Neural cell (in vitro differentiated cells): Measurements from ENCODE around the gene ALDH1L1. TPM values are rescaled to one million over a fixed set of nuclear protein-coding genes. Genes with fewer than 3 reads are reported as not detected.
A peak's percentile ranks its signal among the peaks of the same experiment; 100 is the strongest.

Experiments
- H2AFZ ChIP-seq: fragments of 200-600, 300-800 bp; sonication (generic), shearing (Covaris generic); 2 replicates; pipeline ENCODE4 v1.6.0; 2014; ENCODE audit warnings: low read depth, mild to moderate bottlenecking, antibody characterized with exemption, low read length, moderate library complexity
- H3F3A ChIP-seq: fragments of 200-600 bp; shearing (Covaris generic); 2 replicates; pipeline ENCODE4 v1.6.1; 2016; ENCODE audit warnings: mild to moderate bottlenecking, moderate library complexity, mixed read lengths, antibody characterized with exemption, low read length; ENCODE audit not compliant: insufficient read depth, poor library complexity, severe bottlenecking
- H3K27ac ChIP-seq: fragments of 200-600, 300-800 bp; sonication (generic), shearing (Covaris generic); 2 replicates; pipeline ENCODE4 v1.5.1; 2014; ENCODE audit warnings: mild to moderate bottlenecking, low read length, moderate library complexity
- H3K27me3 ChIP-seq: fragments of 300-800, 200-600 bp; sonication (generic), shearing (Covaris generic); 2 replicates; pipeline ENCODE4 v1.6.0; 2014; ENCODE audit warnings: mild to moderate bottlenecking, low read depth, low read length, moderate library complexity; ENCODE audit not compliant: insufficient read depth
- H3K36me3 ChIP-seq: fragments of 300-800, 200-600 bp; sonication (generic), shearing (Covaris generic); 2 replicates; pipeline ENCODE4 v1.5.1; 2014; ENCODE audit warnings: mild to moderate bottlenecking, antibody characterized with exemption, low read length, moderate library complexity; ENCODE audit not compliant: insufficient read depth
- H3K4me2 ChIP-seq: fragments of 300-800, 200-600 bp; sonication (generic), shearing (Covaris generic); 2 replicates; pipeline ENCODE4 v1.6.0; 2014; ENCODE audit warnings: mild to moderate bottlenecking, low read length
- H3K4me3 ChIP-seq: fragments of 300-800, 200-600 bp; sonication (generic), shearing (Covaris generic); 2 replicates; pipeline ENCODE4 v1.5.1; 2014; ENCODE audit warnings: mild to moderate bottlenecking, low read length, moderate library complexity
- H3K79me2 ChIP-seq: fragments of 200-600 bp; shearing (Covaris generic); replicated peaks from 2 replicates; pipeline ENCODE4 v1.6.0; 2014; ENCODE audit warnings: mild to moderate bottlenecking, low read length, moderate library complexity; ENCODE audit not compliant: insufficient read depth
- H3K9ac ChIP-seq: fragments of 300-800, 200-600 bp; sonication (generic), shearing (Covaris generic); 2 replicates; pipeline ENCODE4 v1.6.1; 2016; ENCODE audit warnings: mild to moderate bottlenecking, low read length, mixed read lengths
- H3K9me2 ChIP-seq: fragments of 200-600 bp; shearing (Covaris generic); 2 replicates; pipeline ENCODE4 v1.6.1; 2016; ENCODE audit warnings: mild to moderate bottlenecking, low read length, mixed read lengths; ENCODE audit not compliant: insufficient read depth
- H3K9me3 ChIP-seq: fragments of 200-600, 300-800 bp; sonication (generic), shearing (Covaris generic); 2 replicates; pipeline ENCODE4 v1.6.1; 2016; ENCODE audit warnings: mild to moderate bottlenecking, mixed run types, low read length, moderate library complexity, mixed read lengths
- H4K20me1 ChIP-seq: fragments of 200-600 bp; shearing (Covaris generic); 2 replicates; pipeline ENCODE4 v1.6.1; 2016; ENCODE audit warnings: mild to moderate bottlenecking, mixed run types; ENCODE audit not compliant: insufficient read depth
- CTCF ChIP-seq: fragments of 450-650 bp; IDR thresholded peaks from 2 replicates; pipeline ENCODE4 v1.5.1; 2014; ENCODE audit warnings: antibody characterized with exemption, mild to moderate bottlenecking, moderate library complexity; ENCODE audit not compliant: poor library complexity, severe bottlenecking
- EP300 ChIP-seq: fragments of 450-650 bp; conservative IDR thresholded peaks from 2 replicates; pipeline ENCODE4 v1.6.1; 2014; ENCODE audit warnings: antibody characterized with exemption, mild to moderate bottlenecking, moderate library complexity; ENCODE audit not compliant: poor library complexity, severe bottlenecking
- EZH2 ChIP-seq: fragments of 200-600, 300-800 bp; shearing (Covaris generic), sonication (generic); IDR thresholded peaks from 2 replicates; pipeline ENCODE4 v1.6.1; 2014; ENCODE audit warnings: antibody characterized with exemption, low read length, borderline replicate concordance, mild to moderate bottlenecking; ENCODE audit not compliant: insufficient read depth, poor library complexity, severe bottlenecking
- MXI1 ChIP-seq: fragments of 450-650 bp; conservative IDR thresholded peaks from 2 replicates; pipeline ENCODE4 v1.6.1; 2014; ENCODE audit warnings: antibody characterized with exemption, mild to moderate bottlenecking; ENCODE audit not compliant: poor library complexity, severe bottlenecking
- POLR2AphosphoS5 ChIP-seq: IDR thresholded peaks from 2 replicates; pipeline ENCODE4 v1.6.1; 2012
- RAD21 ChIP-seq: fragments of 450-650 bp; conservative IDR thresholded peaks from 2 replicates; pipeline ENCODE4 v1.6.1; 2014; ENCODE audit warnings: antibody characterized with exemption, mild to moderate bottlenecking, moderate library complexity
- REST ChIP-seq: IDR thresholded peaks from 2 replicates; pipeline ENCODE4 v1.6.1; 2012; ENCODE audit warnings: borderline replicate concordance
- SMC3 ChIP-seq: fragments of 450-650 bp; conservative IDR thresholded peaks from 2 replicates; pipeline ENCODE4 v1.6.1; 2014; ENCODE audit warnings: antibody characterized with exemption, mild to moderate bottlenecking, moderate library complexity; ENCODE audit not compliant: poor library complexity
- TAF1 ChIP-seq: IDR thresholded peaks from 2 replicates; pipeline ENCODE4 v1.6.1; 2012; ENCODE audit warnings: low read depth
- polyA plus RNA-seq: library from polyadenylated mRNA; depleted of rRNA; stranded (reverse); fragments of >200 nt; gene quantifications from 2 replicates; pipeline ENCODE4 v1.2.3, GENCODE V29; 2014

The ALDH1L1 gene
- polyA plus RNA-seq, 1 donor from 2014 or later = not detected

- TF ChIP-seq MXI1 (no peak), EP300 (no peak), SMC3 (no peak), RAD21 (no peak), CTCF (no peak), EZH2 (no peak), TAF1 (no peak), POLR2AphosphoS5 (no peak), REST (no peak)
- no peaks in the 10 kb centered on the region for H3K79me2 ChIP-seq
- no peak overlapping the region for H2AFZ ChIP-seq
Observed at GRCh38 chr3:126212620-126213378, 32.4 kb upstream of the ALDH1L1 start.

GRCh38 chr3:126212250-126212619, 31.8 kb upstream of the ALDH1L1 start:
- no peaks in the 10 kb centered on the region for H3K36me3 ChIP-seq
- no peak overlapping the region for H2AFZ ChIP-seq
- H3F3A ChIP-seq = no peaks in the 10 kb centered on the region
- H3K4me2 ChIP-seq = no peak overlapping the region
- H4K20me1 ChIP-seq = no peaks in the 10 kb centered on the region
- H3K9ac ChIP-seq = no peak overlapping the region
- no peaks in the 10 kb centered on the region for H3K9me3 ChIP-seq
- no peak overlapping the region for H3K4me3 ChIP-seq
- H3K27me3 ChIP-seq = peaks cover 8% of the 10 kb centered on the region
- no peak for TF ChIP-seq EP300
- no peak for TF ChIP-seq CTCF
- TF ChIP-seq REST = no peak
- TF ChIP-seq SMC3 = no peak
- no peak for TF ChIP-seq EZH2
- no peak for TF ChIP-seq MXI1
- no peak for TF ChIP-seq POLR2AphosphoS5
- no peak for TF ChIP-seq TAF1
- no peak for TF ChIP-seq RAD21
- no peaks in the 10 kb centered on the region for H3K9me2 ChIP-seq
- H3K27ac ChIP-seq = no peak overlapping the region
- H3K79me2 ChIP-seq = no peaks in the 10 kb centered on the region

More at GRCh38 chr3:126212620-126213378, 32.4 kb upstream of the ALDH1L1 start:
- Histone ChIP-seq H4K20me1 (no peaks in the 10 kb centered on the region), H3K36me3 (no peaks in the 10 kb centered on the region), H3K4me3 (peak overlapping the region; percentile 60), H3F3A (no peaks in the 10 kb centered on the region), H3K27me3 (peaks cover 8% of the 10 kb centered on the region), H3K27ac (no peak overlapping the region), H3K9me2 (no peaks in the 10 kb centered on the region), H3K9ac (peak overlapping the region; percentile 27), H3K4me2 (no peak overlapping the region), H3K9me3 (no peaks in the 10 kb centered on the region)
